Measurements from ENCODE around the gene TEPSIN.

The TEPSIN gene

GRCh38 chr17:81251094-81251708, 12.3 kb upstream of the TEPSIN start:
- no peak for DNase-seq (ENCODE audit: extremely low read depth in 1 of 2, low read depth in 1 of 2)

DNA sequence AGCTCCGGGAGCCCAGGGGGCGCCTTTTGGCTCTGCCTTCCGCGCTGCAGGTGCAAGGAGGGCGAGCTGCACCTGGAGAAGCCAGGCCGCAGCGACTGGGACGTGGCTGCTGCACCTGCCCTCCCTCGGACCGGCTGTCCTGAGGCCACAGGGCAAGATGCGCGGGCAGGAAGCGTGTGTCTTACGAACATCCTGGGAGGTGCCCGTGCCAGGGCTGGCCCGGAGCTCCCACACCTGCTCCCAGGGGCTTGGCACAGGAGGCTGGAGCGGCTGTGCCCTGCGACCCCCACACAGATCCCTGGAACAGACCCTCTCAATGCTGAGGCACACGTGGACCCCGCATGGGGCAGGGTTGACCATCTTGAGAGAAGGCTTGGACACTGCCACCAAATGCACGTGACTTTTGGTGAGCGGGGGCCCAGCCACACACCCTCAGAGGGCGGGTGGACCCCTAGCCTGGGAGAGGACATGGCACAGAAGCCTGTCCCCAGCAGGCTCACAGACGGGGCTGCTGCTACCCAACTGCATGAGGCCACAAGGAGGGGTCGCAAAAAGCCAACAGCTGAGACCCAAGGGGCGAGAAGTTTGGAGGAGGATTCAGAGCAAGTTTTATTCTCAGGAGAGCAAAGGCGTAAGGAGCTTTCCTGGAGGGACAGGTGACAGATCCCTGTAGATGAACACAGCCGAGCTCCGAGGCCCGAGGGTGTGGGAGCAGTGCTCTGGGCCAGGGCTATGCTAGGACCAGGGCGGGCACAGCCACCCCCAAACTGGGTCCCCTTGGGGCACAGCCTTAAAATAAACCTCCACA, 11.6 kb upstream of the TEPSIN start:
- no peak for DNase-seq (ENCODE audit: extremely low read depth in 1 of 2, low read depth in 1 of 2)

DNA sequence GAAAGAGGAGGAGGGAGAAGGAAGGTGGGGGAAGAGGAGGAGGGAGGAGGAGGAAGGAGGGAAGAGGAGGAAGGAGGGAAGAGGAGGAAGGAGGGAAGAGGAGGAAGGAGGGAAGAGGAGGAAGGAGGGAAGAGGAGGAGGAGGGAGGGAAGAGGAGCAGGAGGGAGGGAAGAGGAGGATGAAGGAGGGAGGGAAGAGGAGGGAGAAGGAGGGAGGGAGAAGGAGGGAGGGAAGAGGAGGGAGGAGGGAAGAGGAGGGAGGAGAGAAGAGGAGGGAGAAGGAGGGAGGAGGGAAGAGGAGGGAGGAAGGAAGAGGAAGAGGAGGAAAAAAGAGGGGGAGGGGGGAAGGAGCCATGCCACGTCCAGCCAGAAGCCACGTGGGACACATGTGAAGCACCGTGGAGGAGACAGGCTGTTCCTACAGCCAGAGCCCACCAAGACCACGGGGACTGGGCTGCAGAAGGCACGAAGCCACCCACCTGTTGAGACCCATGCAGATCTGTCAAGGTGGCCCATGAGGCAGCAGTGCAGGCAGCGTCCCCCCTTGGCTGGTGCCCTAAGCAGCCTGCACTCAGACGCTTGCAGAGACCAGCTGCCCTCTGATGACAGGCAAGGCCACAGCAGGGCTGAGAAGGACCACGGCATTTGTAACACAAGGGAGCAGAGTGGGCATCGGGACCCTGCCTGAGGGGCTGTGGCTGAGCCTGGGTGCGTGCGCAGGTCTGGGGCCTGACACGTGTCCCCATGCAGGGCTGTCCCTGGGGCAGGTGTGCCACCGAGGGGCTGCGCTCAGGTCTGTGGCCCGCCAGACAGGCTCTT, 10.6 kb upstream of the TEPSIN start:
- DNase-seq (ENCODE audit: extremely low read depth in 1 of 2, low read depth in 1 of 2) = no peak

GRCh38 chr17:81248649-81249048, 9.8 kb upstream of the TEPSIN start:
- no peak for DNase-seq (ENCODE audit: extremely low read depth in 1 of 2, low read depth in 1 of 2)

- no peak for DNase-seq (ENCODE audit: extremely low read depth in 1 of 2, low read depth in 1 of 2)
These were observed 8.6 kb upstream of the TEPSIN start for GRCh38 chr17:81247339-81247990.

DNA sequence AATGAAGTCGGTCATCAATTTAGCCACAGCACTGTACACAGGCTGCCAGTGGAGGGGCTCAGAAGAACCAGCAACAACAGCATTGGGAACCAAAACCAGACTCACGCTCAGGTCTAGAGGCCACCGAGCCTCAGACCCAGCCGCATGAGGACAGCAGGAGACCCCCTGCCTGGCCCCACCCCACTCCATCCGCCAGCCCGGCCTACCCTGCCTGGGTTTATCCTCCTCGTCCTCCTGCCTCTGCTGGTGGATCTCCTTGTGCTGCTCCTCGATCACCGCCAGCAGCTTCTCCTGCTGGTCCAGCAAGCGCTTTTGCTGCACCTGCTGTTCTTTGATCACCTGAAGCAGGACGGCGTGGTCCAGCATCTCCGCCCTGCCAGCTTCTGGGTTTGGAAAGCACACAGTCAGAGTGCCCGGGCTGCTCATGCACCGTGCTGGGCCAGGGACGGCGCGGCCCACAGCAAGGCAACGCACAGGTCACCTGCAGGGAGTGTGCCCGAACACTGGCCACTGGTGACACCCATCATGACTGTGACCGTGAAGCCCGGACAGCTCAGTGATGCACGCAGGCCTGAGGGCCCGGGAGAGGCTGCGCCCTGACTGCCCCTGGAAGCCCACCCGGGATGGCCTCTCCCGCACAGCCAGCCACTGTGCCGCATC, 8.0 kb upstream of the TEPSIN start:
- DNase-seq (ENCODE audit: extremely low read depth in 1 of 2, low read depth in 1 of 2) = no peak

GRCh38 chr17:81246343-81246670, 7.5 kb upstream of the TEPSIN start:
- DNase-seq (ENCODE audit: extremely low read depth in 1 of 2, low read depth in 1 of 2) = no peak

DNA sequence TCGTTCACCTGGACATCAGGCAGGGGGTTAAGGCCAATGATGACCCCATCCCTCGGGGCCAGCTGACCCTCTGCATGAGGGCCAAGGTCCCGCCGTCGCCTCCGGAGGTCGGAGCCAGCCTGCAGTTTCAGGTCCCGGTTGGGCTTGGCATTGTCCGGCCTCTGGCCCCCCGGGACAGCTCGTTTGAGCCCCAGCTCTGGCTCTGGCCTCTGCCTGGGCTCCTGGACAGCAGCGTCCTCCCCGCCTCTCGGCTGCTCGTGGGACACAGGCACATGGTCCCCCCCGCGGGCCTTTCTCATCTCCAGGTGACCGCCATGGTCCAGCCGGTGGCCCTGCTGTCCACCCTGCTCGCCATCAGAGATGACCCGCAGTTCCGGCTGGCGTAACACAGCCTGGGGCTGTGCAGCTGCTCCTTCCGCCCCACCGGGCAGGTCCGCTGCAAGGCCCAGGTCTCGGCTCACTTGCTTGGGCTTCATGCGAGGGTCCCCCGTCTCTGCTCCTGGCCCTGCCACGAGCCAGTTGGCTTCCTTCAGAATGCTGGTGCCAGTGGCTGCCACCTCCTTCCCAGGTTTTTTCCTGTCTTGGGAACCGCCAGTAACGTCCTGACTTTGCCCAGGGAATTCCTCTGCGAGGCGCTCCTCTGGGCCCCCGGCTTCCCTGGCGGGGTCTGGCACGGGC, 6.9 kb upstream of the TEPSIN start:
- DNase-seq (ENCODE audit: extremely low read depth in 1 of 2, low read depth in 1 of 2) = no peak

DNA sequence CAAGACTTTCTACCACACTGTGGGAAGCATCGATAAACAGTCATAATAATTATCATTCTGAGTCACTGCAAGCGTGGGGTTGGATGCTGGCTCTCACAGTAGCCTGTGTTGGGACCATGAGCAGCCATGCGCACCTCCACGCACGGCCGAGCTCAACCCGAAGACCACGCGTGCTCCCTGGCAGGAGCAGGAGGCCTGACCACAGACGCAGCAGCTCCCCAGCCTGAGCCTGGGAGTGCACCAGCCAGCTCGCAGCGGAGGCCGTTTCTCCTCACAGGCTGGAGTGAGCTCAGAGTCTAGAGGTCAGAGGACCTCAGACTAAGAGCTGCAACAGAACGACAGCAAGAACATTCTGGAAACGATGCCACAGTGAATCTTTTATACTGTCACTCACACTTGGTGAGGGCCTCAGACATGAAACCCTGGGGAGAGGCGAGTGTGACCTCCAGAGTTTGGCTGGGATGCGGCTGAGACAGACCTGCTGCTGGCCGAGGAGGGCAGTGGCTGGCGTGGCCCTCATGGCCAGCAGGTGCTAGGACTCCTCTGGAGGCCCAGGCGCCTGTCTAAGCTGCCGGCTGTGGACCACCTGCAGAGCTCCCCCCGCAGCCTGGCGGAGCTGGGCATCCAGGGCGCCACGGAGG, 6.3 kb upstream of the TEPSIN start:
- DNase-seq (ENCODE audit: extremely low read depth in 1 of 2, low read depth in 1 of 2) = no peak

DNA sequence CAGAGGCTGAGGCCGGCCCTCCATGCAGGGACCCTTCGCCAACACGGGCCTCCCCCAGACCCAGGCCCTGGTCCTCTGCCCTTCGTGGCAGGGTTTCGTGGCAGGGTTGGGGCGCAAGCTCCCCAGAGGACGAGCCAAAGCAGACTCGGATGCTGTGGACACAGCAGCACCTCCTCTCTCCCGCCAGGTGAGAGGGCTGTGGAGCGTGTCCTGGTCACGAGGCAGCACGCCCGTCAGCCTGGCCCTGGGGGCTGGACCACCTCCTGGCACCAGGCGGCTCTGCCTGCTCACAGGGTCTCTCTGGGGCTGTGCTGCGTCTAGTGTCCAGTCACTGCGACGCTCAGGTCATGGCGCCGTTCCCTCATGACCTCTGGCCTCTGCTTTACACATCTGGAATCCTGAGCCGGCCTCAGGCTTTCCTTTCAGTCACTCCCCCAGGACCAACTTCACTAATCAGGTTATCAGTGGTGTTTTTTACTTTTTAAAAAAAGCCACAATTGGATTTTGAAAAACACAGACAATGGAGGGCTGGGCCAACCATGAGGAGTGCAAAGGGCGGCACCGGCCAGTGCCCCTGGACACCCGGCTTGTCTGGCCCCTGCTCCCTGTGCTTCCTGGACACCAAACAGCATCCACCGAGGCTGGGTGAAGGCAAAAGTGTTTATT, 5.6 kb upstream of the TEPSIN start:
- DNase-seq (ENCODE audit: extremely low read depth in 1 of 2, low read depth in 1 of 2) = no peak

- DNase-seq (ENCODE audit: extremely low read depth in 1 of 2, low read depth in 1 of 2) = no peak
These were observed 4.4 kb upstream of the TEPSIN start for GRCh38 chr17:81243333-81243664.

DNA sequence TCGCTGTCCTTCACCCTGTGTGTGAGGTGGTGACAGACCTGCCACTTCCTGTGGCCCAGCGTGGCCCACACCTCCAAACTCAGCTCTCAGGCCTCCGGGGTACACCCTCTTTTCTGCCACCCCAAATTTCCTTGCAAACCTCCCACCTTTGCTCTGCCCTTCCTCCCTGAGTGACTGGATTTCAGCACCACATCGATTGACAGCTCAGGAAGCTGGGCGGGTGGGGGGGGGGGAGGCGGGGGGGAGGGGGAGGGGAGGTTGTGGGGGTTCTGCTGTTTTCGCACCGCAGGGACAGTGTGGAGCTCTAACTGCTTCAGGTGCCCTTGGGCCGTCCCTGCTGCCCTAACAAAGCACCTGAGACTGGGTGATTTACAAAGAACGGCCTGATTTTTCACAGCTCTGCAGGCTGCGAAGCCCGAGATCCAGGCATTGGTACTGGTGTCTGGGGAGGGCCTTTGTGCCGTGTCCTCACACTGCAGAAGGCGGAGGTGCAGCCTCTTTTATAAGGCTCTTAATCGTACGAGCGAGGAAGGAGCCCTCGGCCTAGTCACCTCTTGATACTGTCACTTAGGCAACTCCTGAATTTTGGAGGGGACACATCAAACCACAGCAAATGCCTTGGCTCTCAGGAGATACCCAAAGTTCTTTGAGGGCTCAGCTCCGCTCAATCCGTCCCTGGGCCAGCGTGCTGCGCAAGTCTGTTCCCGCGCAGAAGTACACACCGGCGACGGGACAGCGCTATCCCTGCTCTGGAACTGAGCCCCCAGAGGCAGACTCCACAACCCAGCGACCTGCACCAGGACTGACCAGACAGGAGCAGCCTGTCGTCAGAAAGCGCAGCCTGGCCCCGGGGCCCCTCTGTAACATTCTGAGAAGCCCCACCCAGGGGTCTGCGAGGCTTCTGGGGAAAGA, 3.8 kb upstream of the TEPSIN start:
- DNase-seq (ENCODE audit: extremely low read depth in 1 of 2, low read depth in 1 of 2) = no peak

GRCh38 chr17:81241648-81242420, 3.0 kb upstream of the TEPSIN start:
- peak in 1 of 2 donors; percentile 49 for DNase-seq (ENCODE audit: extremely low read depth in 1 of 2, low read depth in 1 of 2)

DNA sequence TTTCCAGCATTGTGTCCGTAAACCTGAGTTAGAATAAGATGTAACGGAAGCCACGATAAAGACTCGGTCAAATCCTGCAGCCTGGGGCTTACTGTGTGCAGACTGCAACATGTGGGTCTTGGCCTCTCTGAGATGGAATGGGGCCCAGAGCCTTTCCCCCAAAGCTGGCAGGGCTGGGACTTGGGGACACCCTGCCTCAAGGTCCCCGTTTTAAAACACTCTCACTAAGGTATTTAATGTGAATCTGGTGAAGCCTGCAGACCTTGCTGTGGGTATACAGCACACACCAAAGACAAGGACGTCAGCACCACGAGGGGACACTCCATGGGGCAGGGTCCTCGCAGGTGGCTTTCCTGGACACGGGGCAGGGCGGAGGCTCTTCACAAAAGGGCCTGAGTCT, 2.3 kb upstream of the TEPSIN start:
- DNase-seq (ENCODE audit: extremely low read depth in 1 of 2, low read depth in 1 of 2) = no peak

- DNase-seq (ENCODE audit: extremely low read depth in 1 of 2, low read depth in 1 of 2) = no peak
These were observed 1.9 kb upstream of the TEPSIN start for GRCh38 chr17:81240761-81241160.

DNA sequence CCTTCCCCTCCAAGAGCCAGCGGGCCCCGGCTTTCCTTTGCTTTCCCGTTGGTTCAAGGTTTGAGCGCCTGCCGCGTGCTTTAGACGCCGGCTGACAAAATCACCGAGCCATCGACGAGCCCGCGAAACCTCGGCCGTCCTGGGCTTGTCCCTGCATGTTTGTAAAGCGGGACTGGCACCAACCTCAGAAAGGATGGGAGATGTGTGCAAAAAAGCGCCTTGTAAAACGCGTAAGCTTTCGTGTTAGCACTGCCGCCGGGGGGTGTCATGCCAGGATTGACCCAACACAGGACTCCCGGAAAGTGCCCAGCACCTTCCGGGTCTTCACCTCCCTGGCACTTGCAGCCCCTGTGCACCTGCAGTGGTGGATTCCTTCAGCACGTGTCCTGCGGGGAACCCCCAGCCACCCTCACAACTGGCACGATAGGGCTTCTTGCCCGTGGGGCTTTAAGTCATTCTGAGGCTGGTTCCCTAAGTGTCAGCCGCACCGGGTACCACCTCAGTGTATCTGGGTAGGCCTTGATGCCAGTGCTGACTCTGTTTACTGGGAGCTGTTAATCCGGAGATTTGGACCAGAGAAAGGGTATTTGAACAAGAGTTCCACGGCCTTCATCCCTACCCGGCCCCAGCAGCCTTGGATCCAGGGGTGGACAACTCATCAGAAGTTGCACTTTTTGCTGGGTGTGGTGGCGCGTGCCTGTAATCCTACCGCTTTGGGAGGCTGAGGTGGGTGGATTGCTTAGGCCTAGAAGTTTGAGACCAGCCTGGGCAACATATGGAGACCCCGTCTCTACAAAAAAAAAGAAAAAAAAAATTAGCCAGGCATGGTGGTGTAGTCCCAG, 1.1 kb upstream of the TEPSIN start:
- no peak for DNase-seq (ENCODE audit: extremely low read depth in 1 of 2, low read depth in 1 of 2)

DNA sequence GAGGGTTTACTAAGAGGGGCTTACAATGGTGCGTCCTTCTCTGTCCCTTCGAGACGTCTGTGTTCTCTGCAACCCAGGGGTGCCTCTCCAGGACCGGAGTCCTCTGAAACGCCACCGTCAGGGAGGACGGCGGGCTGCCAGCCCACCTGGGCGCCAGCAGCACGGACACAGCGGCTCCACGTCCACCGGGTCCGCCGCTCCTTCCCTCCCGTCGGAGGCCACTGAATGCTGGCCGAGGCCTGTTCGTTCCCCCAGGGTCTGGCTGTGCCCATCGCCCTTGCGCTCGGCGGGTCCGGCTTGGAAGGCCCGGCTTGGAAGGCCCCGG, 403 bp downstream of the TEPSIN start:
- no peak for DNase-seq (ENCODE audit: extremely low read depth in 1 of 2, low read depth in 1 of 2)
